ENCODE data around the gene DNAH3.

DNAH3 gene

GRCh38 chr16:21026846-21027245 is 123.8 kb downstream of the DNAH3 start:
- TF ChIP-seq, protein P1, sequence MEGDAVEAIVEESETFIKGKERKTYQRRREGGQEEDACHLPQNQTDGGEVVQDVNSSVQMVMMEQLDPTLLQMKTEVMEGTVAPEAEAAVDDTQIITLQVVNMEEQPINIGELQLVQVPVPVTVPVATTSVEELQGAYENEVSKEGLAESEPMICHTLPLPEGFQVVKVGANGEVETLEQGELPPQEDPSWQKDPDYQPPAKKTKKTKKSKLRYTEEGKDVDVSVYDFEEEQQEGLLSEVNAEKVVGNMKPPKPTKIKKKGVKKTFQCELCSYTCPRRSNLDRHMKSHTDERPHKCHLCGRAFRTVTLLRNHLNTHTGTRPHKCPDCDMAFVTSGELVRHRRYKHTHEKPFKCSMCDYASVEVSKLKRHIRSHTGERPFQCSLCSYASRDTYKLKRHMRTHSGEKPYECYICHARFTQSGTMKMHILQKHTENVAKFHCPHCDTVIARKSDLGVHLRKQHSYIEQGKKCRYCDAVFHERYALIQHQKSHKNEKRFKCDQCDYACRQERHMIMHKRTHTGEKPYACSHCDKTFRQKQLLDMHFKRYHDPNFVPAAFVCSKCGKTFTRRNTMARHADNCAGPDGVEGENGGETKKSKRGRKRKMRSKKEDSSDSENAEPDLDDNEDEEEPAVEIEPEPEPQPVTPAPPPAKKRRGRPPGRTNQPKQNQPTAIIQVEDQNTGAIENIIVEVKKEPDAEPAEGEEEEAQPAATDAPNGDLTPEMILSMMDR (IDR thresholded peaks at IDR 0.05) = no peak
- H3K4me3 ChIP-seq = no peak overlapping the region
- DNase-seq (ENCODE audit: low spot score) = no peak
- H3K27ac ChIP-seq = no peak overlapping the region

- H3K27ac ChIP-seq = no peak overlapping the region
- TF ChIP-seq, protein P1 (IDR thresholded peaks at IDR 0.05) = no peak
- no peak for DNase-seq (ENCODE audit: low spot score)
- H3K4me3 ChIP-seq = no peak overlapping the region
These were observed 127.0 kb downstream of the DNAH3 start for GRCh38 chr16:21023509-21024202.

DNA sequence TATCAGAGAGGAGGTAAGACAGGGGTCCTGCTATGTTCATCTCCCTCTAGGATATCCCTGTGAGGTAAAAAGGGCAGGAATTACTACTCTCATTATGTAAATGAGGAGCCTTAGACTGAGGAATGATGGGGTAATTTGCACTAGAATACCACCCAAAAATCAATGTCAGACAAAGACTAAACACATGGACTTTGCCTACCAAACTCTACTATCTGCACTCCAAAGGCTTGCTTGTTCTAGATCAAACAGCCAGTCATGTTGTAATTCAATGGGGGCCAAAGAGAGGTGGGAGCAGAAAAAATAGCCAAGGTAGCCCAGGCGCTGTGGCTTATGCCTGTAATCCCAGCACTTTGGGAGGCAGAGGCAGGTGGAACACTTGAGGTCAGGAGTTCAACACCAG is 129.3 kb downstream of the DNAH3 start:
- no peak for DNase-seq (ENCODE audit: low spot score)
- Histone ChIP-seq H3K4me3 (no peak overlapping the region), H3K27ac (no peak overlapping the region)
- TF ChIP-seq, protein P1 (IDR thresholded peaks at IDR 0.05) = no peak

- TF ChIP-seq, protein P1 (IDR thresholded peaks at IDR 0.05) = no peak
- Histone ChIP-seq H3K27ac (no peak overlapping the region), H3K4me3 (no peak overlapping the region)
- no peak for DNase-seq (ENCODE audit: low spot score)
These were observed 140.8 kb downstream of the DNAH3 start for GRCh38 chr16:21009815-21010214.

DNA sequence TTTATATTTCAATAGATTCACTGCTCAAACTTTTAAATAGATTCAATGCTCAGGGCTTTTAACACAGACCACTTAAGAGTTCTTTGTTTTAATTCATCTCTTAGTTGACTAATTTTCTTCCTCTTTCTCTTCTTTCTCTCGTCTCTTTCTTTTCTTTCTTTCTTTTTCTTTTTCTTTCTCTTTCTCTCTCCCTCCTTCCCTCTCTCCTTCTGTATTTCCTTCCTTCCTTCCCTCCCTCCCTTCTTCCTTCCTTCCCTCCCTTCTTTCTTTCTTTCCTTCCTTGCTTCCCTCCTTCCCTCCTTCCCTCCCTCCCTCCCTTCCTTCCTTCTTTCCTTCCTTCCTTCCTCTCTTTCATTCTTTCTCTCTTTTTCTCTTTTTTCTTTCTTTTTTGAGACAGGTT is 145.6 kb downstream of the DNAH3 start:
- Histone ChIP-seq H3K27ac (no peak overlapping the region), H3K4me3 (no peak overlapping the region)
- TF ChIP-seq, protein P1 (IDR thresholded peaks at IDR 0.05) = no peak
- DNase-seq (ENCODE audit: low spot score) = no peak

DNA sequence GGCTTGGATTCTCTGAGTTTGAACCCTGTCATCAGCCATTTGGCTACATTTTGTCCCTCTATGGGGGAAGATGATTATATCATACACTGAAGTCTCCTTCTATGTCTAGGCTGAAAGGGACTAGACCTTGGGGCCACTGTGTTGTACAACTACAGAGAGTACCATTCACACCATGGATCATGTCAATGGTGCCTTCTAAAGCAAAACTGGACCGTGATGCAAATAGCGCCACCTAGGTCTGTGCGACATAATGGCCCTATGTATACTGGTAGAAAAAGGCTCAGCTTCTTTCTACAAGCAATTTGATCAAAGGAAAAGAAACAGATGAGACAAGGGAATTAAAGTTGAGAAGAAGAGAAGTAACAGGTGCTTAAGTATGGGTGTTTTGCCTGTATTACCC is 149.4 kb downstream of the DNAH3 start:
- DNase-seq (ENCODE audit: low spot score) = no peak
- no peak overlapping the region for H3K27ac ChIP-seq
- no peak overlapping the region for H3K4me3 ChIP-seq
- TF ChIP-seq, protein P1 (IDR thresholded peaks at IDR 0.05) = no peak

DNA sequence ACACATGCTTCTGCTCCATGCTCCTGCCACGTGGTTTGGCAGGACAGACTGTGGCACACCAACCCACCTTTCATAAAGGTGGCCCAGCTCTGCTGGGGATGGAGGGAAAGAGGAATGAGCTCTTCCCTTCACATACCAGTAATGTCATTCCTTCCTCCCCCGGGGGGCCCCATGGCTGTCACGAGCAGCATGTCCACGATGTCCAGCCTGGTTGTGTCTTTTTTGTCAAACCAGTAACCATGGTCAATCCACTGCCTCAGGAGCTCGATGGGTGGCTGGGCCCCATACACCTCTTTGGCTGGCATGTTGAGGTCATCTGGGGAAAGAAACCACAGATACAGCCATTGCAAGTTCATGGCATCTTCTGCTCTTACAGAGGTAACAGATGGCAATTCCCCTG is 153.5 kb downstream of the DNAH3 start:
- TF ChIP-seq, protein P1 (IDR thresholded peaks at IDR 0.05) = no peak
- no peak overlapping the region for H3K27ac ChIP-seq
- no peak overlapping the region for H3K4me3 ChIP-seq
- no peak for DNase-seq (ENCODE audit: low spot score)

Data from coronary artery (tissue), 2 donors.